Ovary (tissue), 3 donors: ENCODE measurements around the gene BAZ1A.

ENCODE experiments used
- CTCF ChIP-seq, 3 donors: fragments of 450-650 bp in 2 of 3; fragments of 200-600 bp in 1 of 3; IDR thresholded peaks; one replicate each; pipeline versions ENCODE4 v1.5.1 to v1.8.0; 2016 to 2022; ENCODE audit warnings: antibody characterized with exemption in 3 of 3, mild to moderate bottlenecking in 1 of 3
- POLR2A ChIP-seq: fragments of 450-650 bp; IDR thresholded peaks from one replicate; pipeline ENCODE4 v1.6.1; 2017; ENCODE audit warnings: antibody characterized with exemption, mild to moderate bottlenecking, moderate library complexity
- donor health status: DM: no; HTN: no; CAD: no.

GRCh38 chr14:34824826-34825225 is 50.3 kb downstream of the BAZ1A start:
- no peak for TF ChIP-seq CTCF (IDR thresholded peaks at IDR 0.05)
- no peak for TF ChIP-seq POLR2A
